Measurements from ENCODE around the gene COG5. TPM values are rescaled to one million over a fixed set of nuclear protein-coding genes. Genes with fewer than 3 reads are reported as not detected.

The COG5 gene
- total RNA-seq, 2 experiments from 2014 or later, result 37.1 to 44.6 TPM

GRCh38 chr7:107404740-107405537 is 158.8 kb downstream of the COG5 start:
- Mint-ChIP-seq H3K9me3 (ENCODE audit: low read depth) (no peaks in the 10 kb centered on the region), H3K4me1 (no peaks in the 10 kb centered on the region), H3K27ac (no peak overlapping the region), H3K4me3 (no peak overlapping the region), H3K27me3 (no peaks in the 10 kb centered on the region), H3K36me3 (peaks cover 6% of the 10 kb centered on the region)
- ATAC-seq (no peak), DNase-seq (no peak)
- CTCF ChIA-PET, result no interaction called here

- ATAC-seq (no peak), DNase-seq (no peak)
- Mint-ChIP-seq H3K36me3 (peaks cover 6% of the 10 kb centered on the region), H3K9me3 (ENCODE audit: low read depth) (no peaks in the 10 kb centered on the region), H3K4me1 (no peaks in the 10 kb centered on the region), H3K27me3 (no peaks in the 10 kb centered on the region), H3K27ac (no peak overlapping the region), H3K4me3 (no peak overlapping the region)
- CTCF ChIA-PET, result interaction anchor here (0.9 to 1.3 kb wide), 2 partner anchors 10 to 345 kb away, joined by 3 read pairs; no protein-coding TSS in a partner anchor
Measured at GRCh38 chr7:107398161-107398560, 165.6 kb downstream of the COG5 start.

- peaks cover 6% of the 10 kb centered on the region for H3K36me3 Mint-ChIP-seq
Measured at GRCh38 chr7:107396990-107397389, 166.7 kb downstream of the COG5 start.

GRCh38 chr7:107396081-107396480 is 167.6 kb downstream of the COG5 start:
- CTCF ChIA-PET, result interaction anchor here (0.9 kb wide), 1 partner anchor 12 kb away, joined by 4 read pairs; no protein-coding TSS in a partner anchor
- peaks cover 6% of the 10 kb centered on the region for H3K36me3 Mint-ChIP-seq
- H3K27me3 Mint-ChIP-seq, result no peaks in the 10 kb centered on the region
- H3K4me1 Mint-ChIP-seq, result no peaks in the 10 kb centered on the region
- H3K4me3 Mint-ChIP-seq, result no peak overlapping the region
- ATAC-seq, result no peak
- no peak overlapping the region for H3K27ac Mint-ChIP-seq
- DNase-seq, result no peak
- H3K9me3 Mint-ChIP-seq (ENCODE audit: low read depth), result no peaks in the 10 kb centered on the region

More at GRCh38 chr7:107396990-107397389, 166.7 kb downstream of the COG5 start:
- DNase-seq (no peak), ATAC-seq (no peak)
- Mint-ChIP-seq H3K4me3 (no peak overlapping the region), H3K27me3 (no peaks in the 10 kb centered on the region), H3K4me1 (no peaks in the 10 kb centered on the region), H3K9me3 (ENCODE audit: low read depth) (no peaks in the 10 kb centered on the region), H3K27ac (no peak overlapping the region)
- CTCF ChIA-PET, result interaction anchor here (0.9 kb wide), 1 partner anchor 11 kb away, joined by 4 read pairs; no protein-coding TSS in a partner anchor

GRCh38 chr7:107394831-107395230 is 168.9 kb downstream of the COG5 start:
- H3K9me3 Mint-ChIP-seq (ENCODE audit: low read depth), result no peaks in the 10 kb centered on the region
- DNase-seq, result no peak
- CTCF ChIA-PET, result no interaction called here
- H3K36me3 Mint-ChIP-seq, result peaks cover 5% of the 10 kb centered on the region
- H3K4me3 Mint-ChIP-seq, result no peak overlapping the region
- H3K27ac Mint-ChIP-seq, result no peak overlapping the region
- no peaks in the 10 kb centered on the region for H3K27me3 Mint-ChIP-seq
- no peak for ATAC-seq
- no peaks in the 10 kb centered on the region for H3K4me1 Mint-ChIP-seq

- Mint-ChIP-seq H3K9me3 (ENCODE audit: low read depth) (no peaks in the 10 kb centered on the region), H3K27ac (no peak overlapping the region), H3K4me1 (no peaks in the 10 kb centered on the region), H3K36me3 (peaks cover 3% of the 10 kb centered on the region), H3K4me3 (no peak overlapping the region), H3K27me3 (no peaks in the 10 kb centered on the region)
- ATAC-seq, result no peak
- CTCF ChIA-PET, result no interaction called here
- no peak for DNase-seq
Measured at GRCh38 chr7:107394276-107394675, 169.4 kb downstream of the COG5 start.

- CTCF ChIA-PET, result interaction anchor here (0.5 to 1.1 kb wide), 2 partner anchors 9 to 29 kb away, joined by 3 read pairs; no protein-coding TSS in a partner anchor
- Mint-ChIP-seq H3K27ac (no peak overlapping the region), H3K4me3 (no peak overlapping the region), H3K36me3 (no peaks in the 10 kb centered on the region), H3K4me1 (no peaks in the 10 kb centered on the region), H3K27me3 (no peaks in the 10 kb centered on the region), H3K9me3 (ENCODE audit: low read depth) (no peaks in the 10 kb centered on the region)
- no peak for DNase-seq
- no peak for ATAC-seq
Measured at GRCh38 chr7:107392830-107393229, 170.9 kb downstream of the COG5 start.

GRCh38 chr7:107390916-107391315 is 172.8 kb downstream of the COG5 start:
- no peaks in the 10 kb centered on the region for H3K4me1 Mint-ChIP-seq
- H3K4me3 Mint-ChIP-seq, result no peak overlapping the region
- no peaks in the 10 kb centered on the region for H3K9me3 Mint-ChIP-seq (ENCODE audit: low read depth)
- no peak for DNase-seq
- ATAC-seq, result no peak
- no peak overlapping the region for H3K27ac Mint-ChIP-seq
- CTCF ChIA-PET, result no interaction called here
- H3K27me3 Mint-ChIP-seq, result no peaks in the 10 kb centered on the region
- no peaks in the 10 kb centered on the region for H3K36me3 Mint-ChIP-seq

- H3K9me3 Mint-ChIP-seq (ENCODE audit: low read depth), result no peaks in the 10 kb centered on the region
- H3K27ac Mint-ChIP-seq, result no peak overlapping the region
- DNase-seq (no peak), ATAC-seq (no peak)
- H3K4me3 Mint-ChIP-seq, result no peak overlapping the region
- H3K4me1 Mint-ChIP-seq, result no peaks in the 10 kb centered on the region
- no peaks in the 10 kb centered on the region for H3K27me3 Mint-ChIP-seq
- CTCF ChIA-PET, result no interaction called here
- no peaks in the 10 kb centered on the region for H3K36me3 Mint-ChIP-seq
Measured at GRCh38 chr7:107388604-107389003, 175.1 kb downstream of the COG5 start.

GRCh38 chr7:107387573-107388219 is 176.0 kb downstream of the COG5 start:
- Mint-ChIP-seq H3K27ac (no peak overlapping the region), H3K27me3 (no peaks in the 10 kb centered on the region), H3K4me1 (no peaks in the 10 kb centered on the region), H3K36me3 (no peaks in the 10 kb centered on the region), H3K9me3 (ENCODE audit: low read depth) (no peaks in the 10 kb centered on the region), H3K4me3 (no peak overlapping the region)
- ATAC-seq, result no peak
- DNase-seq, result no peak
- CTCF ChIA-PET, result no interaction called here

- Mint-ChIP-seq H3K27me3 (no peaks in the 10 kb centered on the region), H3K36me3 (no peaks in the 10 kb centered on the region), H3K4me1 (no peaks in the 10 kb centered on the region), H3K9me3 (ENCODE audit: low read depth) (no peaks in the 10 kb centered on the region), H3K27ac (no peak overlapping the region), H3K4me3 (no peak overlapping the region)
- CTCF ChIA-PET, result no interaction called here
- DNase-seq (no peak), ATAC-seq (no peak)
Measured at GRCh38 chr7:107387128-107387527, 176.6 kb downstream of the COG5 start.

- H3K27ac Mint-ChIP-seq, result no peak overlapping the region
- H3K36me3 Mint-ChIP-seq, result no peaks in the 10 kb centered on the region
- no peak for DNase-seq
- no peaks in the 10 kb centered on the region for H3K9me3 Mint-ChIP-seq (ENCODE audit: low read depth)
- ATAC-seq, result no peak
- no peaks in the 10 kb centered on the region for H3K4me1 Mint-ChIP-seq
- H3K27me3 Mint-ChIP-seq, result no peaks in the 10 kb centered on the region
- CTCF ChIA-PET, result no interaction called here
- no peak overlapping the region for H3K4me3 Mint-ChIP-seq
Measured at GRCh38 chr7:107386548-107387102, 177.1 kb downstream of the COG5 start.

- Mint-ChIP-seq H3K36me3 (no peaks in the 10 kb centered on the region), H3K27me3 (no peaks in the 10 kb centered on the region), H3K9me3 (ENCODE audit: low read depth) (no peaks in the 10 kb centered on the region), H3K4me1 (no peaks in the 10 kb centered on the region), H3K27ac (no peak overlapping the region), H3K4me3 (no peak overlapping the region)
- CTCF ChIA-PET, result interaction anchor here (1.2 kb wide), 1 partner anchor 9 kb away, joined by 3 read pairs; no protein-coding TSS in a partner anchor
- DNase-seq, result no peak
- no peak for ATAC-seq
Measured at GRCh38 chr7:107384025-107384424, 179.7 kb downstream of the COG5 start.

GRCh38 chr7:107383203-107383602 is 180.5 kb downstream of the COG5 start:
- Mint-ChIP-seq H3K4me3 (no peak overlapping the region), H3K27ac (no peak overlapping the region), H3K4me1 (no peaks in the 10 kb centered on the region), H3K9me3 (ENCODE audit: low read depth) (no peaks in the 10 kb centered on the region), H3K27me3 (no peaks in the 10 kb centered on the region), H3K36me3 (no peaks in the 10 kb centered on the region)
- no peak for DNase-seq
- ATAC-seq, result no peak
- CTCF ChIA-PET, result no interaction called here
